ENCODE data around the gene SYNPO2.
"Not testable (repeated sequence)": the region's sequence is repeated elsewhere in the genome, so short reads cannot be mapped to it uniquely, and the experiment has no call there.

Gene SYNPO2

DNA sequence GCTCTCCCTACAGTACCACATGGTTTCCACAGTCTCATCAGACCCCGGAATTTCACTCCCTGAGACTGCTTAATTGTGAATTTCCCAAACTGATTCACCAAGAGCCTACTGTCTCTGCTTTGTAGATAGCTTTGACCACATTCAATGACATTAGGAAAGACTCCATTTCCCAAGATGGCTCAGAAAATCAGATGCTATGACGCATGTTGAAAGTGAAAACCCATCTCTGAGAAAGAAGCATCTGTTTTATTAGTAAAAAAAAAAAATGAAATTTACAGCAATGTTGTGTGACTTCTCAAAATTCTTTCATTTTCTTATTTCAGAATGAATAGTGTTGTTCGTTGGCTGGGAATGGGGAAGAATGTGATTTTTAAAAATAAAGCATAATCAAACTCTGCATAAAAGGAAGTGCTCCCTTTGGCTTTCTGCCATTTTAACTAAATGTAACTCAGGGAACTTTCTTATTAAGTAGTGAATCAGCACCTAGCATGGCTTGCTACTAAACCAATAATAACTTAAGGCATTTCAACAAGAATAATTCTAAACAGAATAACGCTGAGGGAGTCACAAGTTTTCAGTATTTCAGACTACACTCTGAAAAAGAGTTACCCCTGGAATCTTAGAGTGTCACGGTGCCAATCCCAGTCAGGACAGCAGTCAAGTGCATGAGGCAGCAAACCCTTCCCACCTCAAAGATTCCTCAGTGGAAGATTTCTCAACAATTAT is 149.6 kb downstream of the SYNPO2 start:
- DNase-seq, result no peak

DNA sequence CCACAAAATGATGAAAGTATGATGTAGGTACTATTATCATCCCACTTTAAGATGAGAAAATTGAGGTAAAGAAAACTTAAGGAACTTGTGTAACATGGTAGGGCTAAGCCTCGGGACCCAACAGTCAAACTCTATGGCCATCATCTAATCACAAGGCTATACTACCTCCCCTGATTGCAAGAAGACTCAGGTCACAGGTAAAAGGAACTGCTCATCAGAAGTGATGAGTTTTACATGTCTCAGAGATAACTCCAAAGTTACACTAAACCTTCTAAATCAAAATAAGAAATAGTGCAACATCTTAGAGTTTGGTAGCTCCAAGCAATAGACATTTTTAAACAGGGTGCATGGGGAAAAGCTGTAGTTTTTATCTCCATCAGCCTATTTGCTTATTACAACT is 150.5 kb downstream of the SYNPO2 start:
- no peak for DNase-seq

- DNase-seq, result no peak
Observed at GRCh38 chr4:119039779-119040178, 151.1 kb downstream of the SYNPO2 start.

- DNase-seq, result no peak
Observed at GRCh38 chr4:119040261-119040660, 151.6 kb downstream of the SYNPO2 start.

- no peak for DNase-seq
Observed at GRCh38 chr4:119040694-119041185, 152.1 kb downstream of the SYNPO2 start.

- DNase-seq, result no peak
Observed at GRCh38 chr4:119041396-119041795, 152.7 kb downstream of the SYNPO2 start.

DNA sequence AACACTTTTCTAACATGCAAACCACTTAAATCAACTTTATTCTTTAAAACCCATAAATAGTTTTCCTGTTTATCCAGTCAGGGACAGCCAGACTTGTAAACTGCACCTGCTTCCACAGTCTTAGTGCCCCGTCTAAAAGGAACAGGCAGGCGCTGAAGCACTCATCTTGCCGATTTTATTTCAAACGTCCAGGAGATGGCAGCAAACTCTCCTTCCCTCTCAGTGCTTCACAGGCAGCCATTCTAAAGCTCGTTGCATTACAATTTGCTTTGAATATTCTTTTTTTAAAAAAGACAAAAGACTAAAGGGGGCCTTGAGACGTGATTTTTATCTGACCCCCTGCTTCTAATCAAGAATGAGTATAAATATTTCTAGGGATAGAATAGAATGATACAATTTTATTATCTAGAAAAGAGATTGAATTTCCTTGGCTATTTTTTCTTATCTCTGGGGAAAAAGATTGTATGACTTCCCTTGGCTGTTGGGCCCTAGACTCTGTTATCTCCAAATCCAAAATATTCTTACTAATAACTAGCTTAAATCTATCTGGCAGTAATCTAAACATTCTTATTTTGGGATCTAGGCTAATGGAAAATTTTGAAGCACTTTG is 153.4 kb downstream of the SYNPO2 start:
- DNase-seq, result no peak

- DNase-seq, result no peak
Observed at GRCh38 chr4:119046263-119046662, 157.6 kb downstream of the SYNPO2 start.

- not testable (repeated sequence) for DNase-seq
Observed at GRCh38 chr4:119047059-119047458, 158.4 kb downstream of the SYNPO2 start.

DNA sequence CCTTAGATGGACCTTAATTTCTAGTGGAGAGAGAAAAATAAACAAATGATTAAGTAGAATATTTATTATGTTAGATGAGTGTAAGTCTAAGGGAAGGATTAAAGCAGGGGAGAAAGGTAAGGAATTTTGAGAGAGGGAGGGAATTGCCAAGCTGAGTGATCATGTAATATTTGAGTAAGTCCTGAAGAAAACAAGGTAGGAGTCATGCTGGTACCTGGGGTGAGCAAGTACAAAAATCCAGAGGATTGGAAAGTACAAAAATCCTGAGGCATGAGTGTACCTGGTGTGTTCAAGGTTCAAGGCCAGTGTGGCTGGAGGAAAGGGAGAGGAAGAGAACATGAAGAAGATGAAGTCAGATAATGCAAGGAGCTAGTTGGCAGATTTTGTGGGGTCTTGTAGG is 159.8 kb downstream of the SYNPO2 start:
- no peak for DNase-seq

DNA sequence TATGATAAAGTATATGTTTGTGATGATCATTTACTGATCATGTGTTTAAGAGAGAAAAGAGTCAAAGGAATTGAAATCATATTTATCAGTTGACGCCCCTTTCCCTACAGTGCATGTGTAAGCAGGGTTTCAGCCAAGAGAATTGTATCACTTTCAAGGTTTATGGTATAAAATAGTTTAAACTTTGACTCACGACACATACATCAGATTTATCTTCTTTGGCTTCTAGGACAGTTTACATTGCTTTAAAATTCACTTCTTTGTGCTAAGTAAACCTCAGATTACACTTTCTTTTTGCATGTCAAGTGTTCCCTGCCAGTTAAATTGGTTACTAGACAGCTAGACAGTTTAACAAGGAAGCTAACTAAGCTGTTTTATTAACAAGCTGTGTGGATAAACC is 160.7 kb downstream of the SYNPO2 start:
- no peak for DNase-seq

DNA sequence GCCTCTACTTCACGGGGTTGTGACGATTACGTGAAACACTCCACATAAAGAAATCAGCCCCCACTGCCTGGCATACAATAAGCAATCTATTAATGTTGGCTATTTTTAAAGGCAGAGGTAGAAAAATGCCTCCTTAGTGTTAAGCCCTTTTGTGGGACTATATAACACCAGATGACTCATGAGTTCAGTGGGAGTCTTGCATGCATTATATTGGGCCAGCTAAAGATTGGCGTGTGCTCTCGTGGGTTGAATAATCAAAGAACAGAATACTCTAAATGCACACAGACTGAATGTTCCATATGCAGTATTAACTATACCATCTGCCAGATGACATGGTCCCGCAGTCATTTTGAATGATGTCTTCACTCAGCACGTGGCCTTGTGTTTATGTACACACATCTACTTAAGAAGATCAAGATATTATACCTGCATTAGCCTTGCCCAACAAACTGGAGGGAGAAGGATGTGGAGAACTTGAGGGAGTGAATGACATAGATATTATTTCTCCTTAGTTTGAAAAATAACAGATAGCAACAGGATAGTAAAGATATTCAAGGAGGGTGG is 162.0 kb downstream of the SYNPO2 start:
- no peak for DNase-seq

DNA sequence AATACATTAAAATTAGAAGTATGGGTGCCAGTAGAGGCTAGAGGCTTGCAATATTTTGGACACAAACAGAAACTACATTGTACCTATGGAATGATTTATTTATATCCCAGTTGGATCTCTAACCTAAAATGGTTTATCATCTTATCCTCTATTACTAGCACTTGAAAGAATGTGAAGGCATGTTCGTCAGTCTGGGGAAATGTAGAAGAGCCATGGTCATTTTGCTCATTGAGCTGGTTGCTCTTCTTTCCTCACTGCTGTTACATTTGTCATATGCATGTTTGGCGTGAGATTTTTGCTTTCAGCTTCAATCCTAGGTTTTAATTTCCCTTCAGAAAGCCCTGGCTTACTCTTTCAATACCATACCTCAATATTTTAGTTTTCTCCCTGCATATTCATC is 164.6 kb downstream of the SYNPO2 start:
- DNase-seq, result no peak

GRCh38 chr4:119053997-119054396 is 165.3 kb downstream of the SYNPO2 start:
- no peak for DNase-seq

- no peak for DNase-seq
Observed at GRCh38 chr4:119057417-119057816, 168.8 kb downstream of the SYNPO2 start.

DNA sequence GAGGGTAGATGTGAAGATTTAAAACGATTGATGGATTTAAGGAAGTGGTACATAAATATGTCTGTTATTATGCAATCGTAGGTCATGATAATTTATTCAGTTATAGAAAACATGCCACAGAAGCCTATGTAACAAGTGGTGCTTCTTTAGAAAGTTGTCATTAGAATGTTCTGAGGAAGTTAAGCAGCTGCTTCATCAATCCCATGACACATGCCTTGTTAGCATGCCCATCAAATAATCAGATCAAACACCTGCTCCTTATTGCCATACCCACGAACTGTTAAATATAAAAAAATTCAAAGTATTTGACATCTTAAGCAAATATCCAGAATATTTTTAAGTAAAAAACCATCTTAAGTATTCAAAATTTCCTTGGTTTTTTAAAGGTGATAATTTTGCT is 170.6 kb downstream of the SYNPO2 start:
- no peak for DNase-seq

- DNase-seq, result not testable (repeated sequence)
Observed at GRCh38 chr4:119067125-119067524, 178.5 kb downstream of the SYNPO2 start.

GRCh38 chr4:119067670-119068360 is 179.2 kb downstream of the SYNPO2 start:
- DNase-seq, result not testable (repeated sequence)

GRCh38 chr4:119068529-119068962 is 179.9 kb downstream of the SYNPO2 start:
- DNase-seq, result no peak

- DNase-seq, result no peak
Observed at GRCh38 chr4:119070301-119070700, 181.6 kb downstream of the SYNPO2 start.

GRCh38 chr4:119080721-119081541 is 192.3 kb downstream of the SYNPO2 start:
- no peak for DNase-seq

DNA sequence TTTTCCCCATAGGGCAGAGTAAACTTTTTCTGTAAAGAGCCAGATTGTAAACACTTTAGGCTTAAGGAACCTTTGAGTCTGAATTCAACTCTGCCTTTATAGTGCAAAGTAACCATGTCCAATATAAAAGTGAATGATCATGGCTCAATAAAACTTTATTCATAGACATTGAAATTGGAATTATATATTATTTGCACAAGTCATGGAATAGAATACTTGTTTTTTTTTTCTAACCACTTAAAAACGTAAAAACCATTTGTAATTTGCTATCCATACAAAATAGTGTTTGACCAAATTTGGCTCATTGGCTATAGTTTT is 192.8 kb downstream of the SYNPO2 start:
- no peak for DNase-seq

- no peak for DNase-seq
Observed at GRCh38 chr4:119081943-119082342, 193.3 kb downstream of the SYNPO2 start.

All from NCI-H2081 treated with DMSO at 0.1 percent for 48 hours (cell line).